Cardiac muscle cell (in vitro differentiated cells and primary cell): Measurements from ENCODE around the gene AGBL2. TPM values are rescaled to one million over a fixed set of nuclear protein-coding genes. Genes with fewer than 3 reads are reported as not detected.

Experiments
- DNase-seq, 2 donors: peaks; one replicate each; pipeline versions ENCODE4 v3.0.0 to v3.0.0-alpha.2; 2010 to 2017; ENCODE audit warnings: low read depth in 1 of 2, low spot score in 1 of 2
- H3K27ac ChIP-seq: fragments of 200-600 bp; sonication (generic); 2 replicates; pipeline ENCODE4 v1.5.1; 2016
- H3K27me3 ChIP-seq: fragments of 200-600 bp; sonication (generic); 2 replicates; pipeline ENCODE4 v1.6.0; 2016; ENCODE audit warnings: control low read depth
- H3K36me3 ChIP-seq: fragments of 200-600 bp; sonication (generic); 2 replicates; pipeline ENCODE4 v1.5.1; 2016; ENCODE audit warnings: control low read depth
- H3K4me1 ChIP-seq: fragments of 200-600 bp; sonication (generic); 2 replicates; pipeline ENCODE4 v1.8.1; 2017; ENCODE audit warnings: low read depth, mild to moderate bottlenecking, mixed run types
- H3K4me3 ChIP-seq: fragments of 200-600 bp; sonication (generic); 2 replicates; pipeline ENCODE4 v1.5.1; 2016; ENCODE audit warnings: mild to moderate bottlenecking
- H3K9me3 ChIP-seq: fragments of 200-600 bp; sonication (generic); 2 replicates; pipeline ENCODE4 v1.5.1; 2017; ENCODE audit warnings: low read depth, mild to moderate bottlenecking, control low read depth
- polyA plus RNA-seq: library from polyadenylated mRNA; unstranded; fragments of >200 nt; fragmentation: Nextera tagmentation; extraction: Ambion mirVana; gene quantifications from 2 replicates; pipeline ENCODE4 v1.2.1, GENCODE V29; 2016
- total RNA-seq: library from RNA; depleted of rRNA; stranded (reverse); fragments of >200 nt; gene quantifications from 2 replicates; pipeline ENCODE4 v1.2.3, GENCODE V29; 2016
- TF ChIP-seq, protein P1 (sequence below): IDR thresholded peaks from 2 replicates; pipeline ENCODE4 v1.5.1; 2012; ENCODE audit warnings: low read depth, mild to moderate bottlenecking, low read length

Gene AGBL2
- total and polyA plus RNA-seq, 2 experiments from 2014 or later: 0.69 TPM; not detected in 1

DNA sequence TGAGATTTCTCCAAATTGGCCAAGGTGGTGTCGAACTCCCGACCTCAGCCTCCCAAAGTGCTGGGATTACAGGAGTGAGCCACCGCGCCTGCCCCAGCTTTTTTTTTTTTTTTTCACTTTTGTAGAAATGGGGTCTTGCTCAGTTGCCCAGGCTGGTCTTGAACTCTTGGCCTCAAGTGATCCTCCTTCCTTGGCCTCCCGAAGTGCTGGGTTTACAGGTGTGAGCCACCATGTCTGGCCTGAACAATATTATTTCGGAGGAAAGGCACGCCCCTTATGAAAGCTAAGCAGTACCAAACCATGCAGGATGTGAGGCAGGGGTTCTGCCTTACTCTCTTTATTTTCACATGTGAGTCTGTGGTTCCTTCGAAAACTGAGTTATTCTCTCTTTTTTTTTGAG is 88.9 kb downstream of the AGBL2 start:
- Histone ChIP-seq H3K4me1 (peaks cover 14% of the 10 kb centered on the region), H3K36me3 (peaks cover 55% of the 10 kb centered on the region), H3K4me3 (no peak overlapping the region), H3K9me3 (no peaks in the 10 kb centered on the region), H3K27me3 (no peaks in the 10 kb centered on the region), H3K27ac (no peak overlapping the region)
- TF ChIP-seq, protein P1, sequence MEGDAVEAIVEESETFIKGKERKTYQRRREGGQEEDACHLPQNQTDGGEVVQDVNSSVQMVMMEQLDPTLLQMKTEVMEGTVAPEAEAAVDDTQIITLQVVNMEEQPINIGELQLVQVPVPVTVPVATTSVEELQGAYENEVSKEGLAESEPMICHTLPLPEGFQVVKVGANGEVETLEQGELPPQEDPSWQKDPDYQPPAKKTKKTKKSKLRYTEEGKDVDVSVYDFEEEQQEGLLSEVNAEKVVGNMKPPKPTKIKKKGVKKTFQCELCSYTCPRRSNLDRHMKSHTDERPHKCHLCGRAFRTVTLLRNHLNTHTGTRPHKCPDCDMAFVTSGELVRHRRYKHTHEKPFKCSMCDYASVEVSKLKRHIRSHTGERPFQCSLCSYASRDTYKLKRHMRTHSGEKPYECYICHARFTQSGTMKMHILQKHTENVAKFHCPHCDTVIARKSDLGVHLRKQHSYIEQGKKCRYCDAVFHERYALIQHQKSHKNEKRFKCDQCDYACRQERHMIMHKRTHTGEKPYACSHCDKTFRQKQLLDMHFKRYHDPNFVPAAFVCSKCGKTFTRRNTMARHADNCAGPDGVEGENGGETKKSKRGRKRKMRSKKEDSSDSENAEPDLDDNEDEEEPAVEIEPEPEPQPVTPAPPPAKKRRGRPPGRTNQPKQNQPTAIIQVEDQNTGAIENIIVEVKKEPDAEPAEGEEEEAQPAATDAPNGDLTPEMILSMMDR: no peak
- DNase-seq: no peak

GRCh38 chr11:47620836-47621378 is 94.3 kb downstream of the AGBL2 start:
- no peaks in the 10 kb centered on the region for H3K9me3 ChIP-seq
- TF ChIP-seq, protein P1: no peak
- peaks cover 52% of the 10 kb centered on the region for H3K36me3 ChIP-seq
- no peak overlapping the region for H3K27ac ChIP-seq
- H3K4me3 ChIP-seq: no peak overlapping the region
- no peaks in the 10 kb centered on the region for H3K27me3 ChIP-seq
- DNase-seq: no peak
- H3K4me1 ChIP-seq: no peaks in the 10 kb centered on the region

GRCh38 chr11:47617417-47617809 is 97.8 kb downstream of the AGBL2 start:
- no peak overlapping the region for H3K4me3 ChIP-seq
- peak in 1 of 2 donors; percentile 46 for DNase-seq
- H3K27ac ChIP-seq: peak overlapping the region; percentile 14
- TF ChIP-seq, protein P1: no peak
- H3K9me3 ChIP-seq: no peaks in the 10 kb centered on the region
- H3K36me3 ChIP-seq: peaks cover 23% of the 10 kb centered on the region
- H3K4me1 ChIP-seq: no peaks in the 10 kb centered on the region
- no peaks in the 10 kb centered on the region for H3K27me3 ChIP-seq

DNA sequence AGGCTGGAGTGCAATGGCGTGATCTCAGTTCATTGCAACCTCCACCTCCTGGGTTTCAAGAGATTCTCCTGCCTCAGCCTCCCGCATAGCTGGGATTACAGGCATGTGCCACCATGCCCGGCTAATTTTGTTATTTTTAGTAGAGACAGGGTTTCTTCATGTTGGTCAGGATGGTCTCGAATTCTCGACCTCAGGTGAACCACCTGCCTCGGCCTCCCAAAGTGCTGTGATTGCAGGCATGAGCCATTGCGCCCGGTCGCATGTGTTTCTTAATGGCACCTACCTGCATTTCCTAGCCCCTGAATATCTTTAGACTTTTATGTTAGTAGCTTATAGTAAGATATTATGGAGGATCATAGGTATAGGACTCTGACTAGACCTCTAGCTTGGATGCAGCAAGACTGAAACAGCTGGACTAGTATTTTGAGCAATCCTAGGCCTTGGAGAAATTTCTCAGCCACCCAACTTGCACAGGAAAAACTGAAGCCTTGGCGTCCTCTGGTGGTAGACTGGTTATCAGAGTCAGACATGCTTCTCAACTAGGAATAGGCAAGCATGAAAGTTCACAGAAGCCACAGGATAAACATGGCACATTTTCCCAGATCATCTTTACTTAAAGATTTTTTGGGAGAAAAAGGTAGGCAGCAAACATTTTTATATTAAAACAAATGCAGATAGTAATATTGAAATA is 98.3 kb downstream of the AGBL2 start:
- H3K27ac ChIP-seq: peak overlapping the region; percentile 14
- TF ChIP-seq, protein P1: peak; percentile 97

DNA sequence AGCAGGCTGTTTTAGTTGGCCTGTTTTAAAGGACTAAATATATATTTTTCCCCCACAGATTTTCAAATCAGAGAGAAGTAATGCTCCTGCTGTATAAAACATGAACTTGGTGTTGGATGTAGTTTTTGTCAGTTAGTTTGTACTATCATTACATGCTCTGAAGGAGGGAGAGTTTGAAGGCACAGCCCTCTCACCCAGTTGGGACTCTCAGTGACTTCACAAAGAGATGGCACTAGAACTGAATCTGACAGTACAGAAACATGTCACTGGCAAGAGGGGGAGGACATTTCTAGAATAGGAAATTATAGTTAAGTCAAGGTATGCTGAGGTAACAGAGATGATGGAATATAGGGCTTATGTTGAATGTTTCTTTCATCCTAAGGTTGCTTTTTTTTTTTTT is 99.9 kb downstream of the AGBL2 start:
- Histone ChIP-seq H3K36me3 (peaks cover 15% of the 10 kb centered on the region), H3K4me3 (no peak overlapping the region), H3K27me3 (no peaks in the 10 kb centered on the region), H3K9me3 (no peaks in the 10 kb centered on the region), H3K4me1 (no peaks in the 10 kb centered on the region), H3K27ac (no peak overlapping the region)
- TF ChIP-seq, protein P1: no peak
- DNase-seq: no peak

More for the DNA sequence above, 98.3 kb downstream of the AGBL2 start:
- H3K9me3 ChIP-seq: no peaks in the 10 kb centered on the region
- H3K27me3 ChIP-seq: no peaks in the 10 kb centered on the region
- peak; percentile 75 to 89 for DNase-seq
- H3K4me1 ChIP-seq: no peaks in the 10 kb centered on the region
- H3K4me3 ChIP-seq: no peak overlapping the region
- peaks cover 18% of the 10 kb centered on the region for H3K36me3 ChIP-seq
